HCT116 (cell line): Measurements from ENCODE around the gene ADGRV1. TPM values are rescaled to one million over a fixed set of nuclear protein-coding genes. Genes with fewer than 3 reads are reported as not detected.

Source experiments
- ATAC-seq: fragments of 200-7000 bp; cut with Tn5 transposase; 2 replicates; pipeline ENCODE4 v1.9.1; 2020; ENCODE audit warnings: mild to moderate bottlenecking, moderate library complexity
- BruUV-seq: library from RNA; stranded (reverse); fragments of 400-500 nt; replicated peaks from 2 replicates; lab custom pipeline; 2021; lab: Mats Ljungman, UMichigan
- CTCF ChIA-PET: fragments of 300-600 bp; sonication (Branson Sonifier 250); formaldehyde crosslinking; loops from one replicate; lab custom pipeline; 2021; ENCODE audit warnings: antibody characterized with exemption; lab: Charles Lee
- POLR2A ChIA-PET: fragments of 300-600, 350-600 bp; sonication (Branson Sonifier 250); formaldehyde crosslinking; loops from one replicate; lab custom pipeline; 2021; ENCODE audit warnings: antibody characterized with exemption; lab: Charles Lee
- RAD21 ChIA-PET, 2 experiments: fragments of 300-600 bp; sonication (Branson Sonifier 250); formaldehyde crosslinking; loops; one replicate each; lab custom pipeline; 2023; ENCODE audit warnings: low total read pairs in 2 of 2; ENCODE audit not compliant: uncharacterized antibody in 2 of 2, unreplicated experiment in 2 of 2, low non-redundant PET in 1 of 2; lab: Charles Lee
- DNase-seq: peaks from one replicate; pipeline ENCODE4 v3.0.0-alpha.2; 2010; ENCODE audit warnings: low read depth, low spot score
- H2AFZ ChIP-seq: fragments of 200-600 bp; shearing (Covaris generic), sonication (generic); 2 replicates; pipeline ENCODE4 v1.6.1; 2017; ENCODE audit warnings: low read depth, mixed run types, mixed read lengths, antibody characterized with exemption, low read length; ENCODE audit not compliant: poor library complexity, severe bottlenecking
- H3K27ac ChIP-seq: 2 replicates; pipeline ENCODE4 v1.5.1; 2012; ENCODE audit warnings: low read depth, low read length
- H3K27me3 ChIP-seq: fragments of 200-600 bp; sonication (generic); 2 replicates; pipeline ENCODE4 v1.6.1; 2016; ENCODE audit warnings: mixed run types, low read length, mixed read lengths; ENCODE audit not compliant: insufficient read depth
- H3K36me3 ChIP-seq, 2 experiments: fragments of 200-500 bp in 1 of 2; fragments of 200-600 bp in 1 of 2; sonication (Bioruptor generic) in 1 of 2; sonication (generic) in 1 of 2; 2 replicates each; pipeline versions ENCODE4 v1.5.1 to v1.6.1; 2014 to 2016; ENCODE audit warnings: low read length in 2 of 2, inconsistent platforms in 1 of 2, mixed read lengths in 1 of 2, mixed run types in 1 of 2; ENCODE audit not compliant: insufficient read depth in 2 of 2, control insufficient read depth in 1 of 2
- H3K4me1 ChIP-seq, 2 experiments: fragments of 200-600 bp in 1 of 2; sonication (generic) in 1 of 2; 2 replicates each; pipeline versions ENCODE4 v1.5.1 to v1.6.1; 2012 to 2017; ENCODE audit warnings: low read length in 2 of 2, inconsistent platforms in 1 of 2, mild to moderate bottlenecking in 1 of 2, mixed read lengths in 1 of 2, mixed run types in 1 of 2, moderate library complexity in 1 of 2; ENCODE audit not compliant: insufficient read depth in 2 of 2, control insufficient read depth in 1 of 2
- H3K4me2 ChIP-seq: fragments of 200-600 bp; sonication (generic); 2 replicates; pipeline ENCODE4 v1.6.1; 2017; ENCODE audit warnings: mixed run types, low read length, mixed read lengths
- H3K4me3 ChIP-seq, 2 experiments: fragments of 200-600 bp in 1 of 2; sonication (generic) in 1 of 2; replicated peaks in 1 of 2; 2 replicates each; pipeline ENCODE4 v1.5.1; 2011 to 2016; ENCODE audit warnings: low read length in 2 of 2, control low read depth in 1 of 2, low read depth in 1 of 2, mild to moderate bottlenecking in 1 of 2, mixed read lengths in 1 of 2, mixed run types in 1 of 2
- H3K79me2 ChIP-seq: fragments of 200-600 bp; sonication (generic); 2 replicates; pipeline ENCODE4 v1.6.1; 2017; ENCODE audit warnings: mild to moderate bottlenecking, mixed run types, low read length, moderate library complexity, mixed read lengths; ENCODE audit not compliant: insufficient read depth
- H3K9ac ChIP-seq: fragments of 200-600 bp; sonication (generic); 2 replicates; pipeline ENCODE4 v1.6.1; 2016; ENCODE audit warnings: low read length, mixed read lengths
- H3K9me2 ChIP-seq: fragments of 200-600 bp; sonication (generic), shearing (Covaris generic); 2 replicates; pipeline ENCODE4 v1.6.1; 2017; ENCODE audit warnings: mixed run types, mild to moderate bottlenecking, moderate library complexity; ENCODE audit not compliant: insufficient read depth
- H3K9me3 ChIP-seq, 2 experiments: fragments of 200-500 bp in 1 of 2; fragments of 200-600 bp in 1 of 2; sonication (Bioruptor generic) in 1 of 2; sonication (generic) in 1 of 2; 2 replicates each; pipeline ENCODE4 v1.6.1; 2014 to 2017; ENCODE audit warnings: low read length in 2 of 2, mixed read lengths in 2 of 2, inconsistent platforms in 1 of 2, low read depth in 1 of 2, mild to moderate bottlenecking in 1 of 2, mixed run types in 1 of 2, moderate library complexity in 1 of 2; ENCODE audit not compliant: control insufficient read depth in 1 of 2, insufficient read depth in 1 of 2
- H4K20me1 ChIP-seq: fragments of 200-600 bp; sonication (generic), shearing (Covaris generic); 2 replicates; pipeline ENCODE4 v1.6.1; 2017; ENCODE audit warnings: mixed run types, mild to moderate bottlenecking, moderate library complexity; ENCODE audit not compliant: insufficient read depth
- CBX3 ChIP-seq: IDR thresholded peaks from 2 replicates; pipeline ENCODE4 v1.6.1; 2012; ENCODE audit warnings: low read depth
- CTCF ChIP-seq, 3 experiments: fragments of 200-600 bp in 1 of 3; sonication (generic) in 1 of 3; IDR thresholded peaks in 2 of 3; conservative IDR thresholded peaks in 1 of 3; 2 replicates each; pipeline ENCODE4 v1.5.1; 2012 to 2017; ENCODE audit warnings: low read depth in 2 of 3, low read length in 2 of 3, antibody characterized with exemption in 1 of 3, borderline replicate concordance in 1 of 3, control low read depth in 1 of 3, mild to moderate bottlenecking in 1 of 3, mixed read lengths in 1 of 3, mixed run types in 1 of 3, moderate library complexity in 1 of 3; ENCODE audit not compliant: insufficient read depth in 1 of 3
- ELF1 ChIP-seq: IDR thresholded peaks from 2 replicates; pipeline ENCODE4 v1.6.1; 2012; ENCODE audit warnings: low read depth, borderline replicate concordance
- EZH2 ChIP-seq: fragments of 200-600 bp; sonication (generic); IDR thresholded peaks from 2 replicates; pipeline ENCODE4 v1.6.1; 2017; ENCODE audit warnings: antibody characterized with exemption, mixed run types
- EZH2phosphoT487 ChIP-seq: fragments of 200-600 bp; IDR thresholded peaks from 2 replicates; pipeline ENCODE4 v1.6.1; 2018; ENCODE audit warnings: antibody characterized with exemption, borderline replicate concordance
- FOSL1 ChIP-seq: IDR thresholded peaks from 2 replicates; pipeline ENCODE4 v1.6.1; 2012; ENCODE audit warnings: low read depth
- JUND ChIP-seq: IDR thresholded peaks from 2 replicates; pipeline ENCODE4 v1.6.1; 2012
- MAX ChIP-seq: IDR thresholded peaks from 2 replicates; pipeline ENCODE4 v1.6.1; 2012
- POLR2A ChIP-seq: IDR thresholded peaks from 2 replicates; pipeline ENCODE4 v1.7.0; 2011; ENCODE audit warnings: borderline replicate concordance; ENCODE audit not compliant: insufficient read depth, insufficient read length; ENCODE audit errors: extremely low read depth
- POLR2AphosphoS5 ChIP-seq: IDR thresholded peaks from 2 replicates; pipeline ENCODE4 v1.6.1; 2011; ENCODE audit warnings: mild to moderate bottlenecking, low read depth, low read length, moderate library complexity
- RAD21 ChIP-seq: IDR thresholded peaks from 2 replicates; pipeline ENCODE4 v1.6.1; 2012; ENCODE audit warnings: low read depth, mild to moderate bottlenecking
- SIN3A ChIP-seq: IDR thresholded peaks from 2 replicates; pipeline ENCODE4 v1.6.1; 2012; ENCODE audit warnings: low read depth
- SP1 ChIP-seq: IDR thresholded peaks from 2 replicates; pipeline ENCODE4 v1.6.1; 2012; ENCODE audit warnings: low read depth
- SRF ChIP-seq: IDR thresholded peaks from 2 replicates; pipeline ENCODE4 v1.6.1; 2012; ENCODE audit warnings: low read depth
- TCF7L2 ChIP-seq: IDR thresholded peaks from 2 replicates; pipeline ENCODE4 v1.7.0; 2011; ENCODE audit warnings: borderline replicate concordance, inconsistent platforms; ENCODE audit not compliant: insufficient read depth, insufficient read length; ENCODE audit errors: extremely low read depth
- ZFX ChIP-seq: fragments of 450-650 bp; IDR thresholded peaks from 2 replicates; pipeline ENCODE4 v1.6.1; 2017
- intact Hi-C: fragments of 100-400 bp; cut with micrococcal nuclease; formaldehyde crosslinking; loops from 2 replicates; pipeline ENCODE4 v1.10.0; 2022
- total RNA-seq: library from RNA; stranded (reverse); gene quantifications from one replicate; pipeline ENCODE4 v1.2.1, GENCODE V29; 2021; ENCODE audit not compliant: unreplicated experiment
- TF ChIP-seq, protein P1 (sequence below): IDR thresholded peaks from 2 replicates; pipeline ENCODE4 v1.6.1; 2012; ENCODE audit warnings: low read depth
- TF ChIP-seq, protein P2 (sequence below): IDR thresholded peaks from 2 replicates; pipeline ENCODE4 v1.6.1; 2012
- TF ChIP-seq, protein P3 (sequence below): IDR thresholded peaks from 2 replicates; pipeline ENCODE4 v1.6.1; 2011; ENCODE audit warnings: mild to moderate bottlenecking, low read length, moderate library complexity; ENCODE audit not compliant: insufficient replicate concordance; ENCODE audit errors: extremely low read depth

ADGRV1 gene
- total RNA-seq, 1 experiment from 2014 or later = 6.0 TPM

DNA sequence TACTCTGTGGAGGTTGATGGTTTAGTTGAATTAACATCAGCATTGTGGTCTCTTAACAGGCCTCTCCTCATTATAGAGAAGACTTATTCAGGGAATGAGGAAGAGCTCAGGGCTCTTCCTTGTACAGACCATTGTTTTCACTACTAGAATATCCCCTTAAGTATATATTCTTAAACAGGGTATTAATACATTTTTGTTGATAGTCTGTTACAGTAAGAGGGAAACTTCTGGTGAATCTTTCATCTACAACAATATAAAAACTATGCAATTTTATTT is 330.7 kb downstream of the ADGRV1 start:
- no peak overlapping the region for H3K4me3 ChIP-seq
- no peaks in the 10 kb centered on the region for H3K27me3 ChIP-seq
- POLR2A ChIA-PET = no interaction called here
- H3K9ac ChIP-seq = no peak overlapping the region
- H3K27ac ChIP-seq = no peak overlapping the region
- H3K4me1 ChIP-seq = no peaks in the 10 kb centered on the region
- no peak overlapping the region for H3K4me2 ChIP-seq
- H3K79me2 ChIP-seq = no peaks in the 10 kb centered on the region
- RAD21 ChIA-PET = no interaction called here
- H3K9me2 ChIP-seq = 0 out of 2 replicates have a peak, but pooled peaks cover 7% of the 10 kb centered on the region
- no peaks in the 10 kb centered on the region for H3K36me3 ChIP-seq
- H4K20me1 ChIP-seq = no peaks in the 10 kb centered on the region
- no peak for ATAC-seq
- no peak for DNase-seq
- H3K9me3 ChIP-seq = no peaks in the 10 kb centered on the region
- no TSS peak for BruUV-seq
- no peak for TF ChIP-seq CTCF (IDR thresholded peaks at IDR 0.05 in 2 of 3, conservative IDR thresholded peaks at IDR 0.05 in 1 of 3; ENCODE audit: borderline replicate concordance in 1 of 3, insufficient read depth in 1 of 3, low read depth in 2 of 3, low read length in 2 of 3)
- TF ChIP-seq EZH2 = no peak
- no peak for TF ChIP-seq RAD21
- no peak for TF ChIP-seq JUND
- no peak for TF ChIP-seq ZFX
- TF ChIP-seq, protein P1, sequence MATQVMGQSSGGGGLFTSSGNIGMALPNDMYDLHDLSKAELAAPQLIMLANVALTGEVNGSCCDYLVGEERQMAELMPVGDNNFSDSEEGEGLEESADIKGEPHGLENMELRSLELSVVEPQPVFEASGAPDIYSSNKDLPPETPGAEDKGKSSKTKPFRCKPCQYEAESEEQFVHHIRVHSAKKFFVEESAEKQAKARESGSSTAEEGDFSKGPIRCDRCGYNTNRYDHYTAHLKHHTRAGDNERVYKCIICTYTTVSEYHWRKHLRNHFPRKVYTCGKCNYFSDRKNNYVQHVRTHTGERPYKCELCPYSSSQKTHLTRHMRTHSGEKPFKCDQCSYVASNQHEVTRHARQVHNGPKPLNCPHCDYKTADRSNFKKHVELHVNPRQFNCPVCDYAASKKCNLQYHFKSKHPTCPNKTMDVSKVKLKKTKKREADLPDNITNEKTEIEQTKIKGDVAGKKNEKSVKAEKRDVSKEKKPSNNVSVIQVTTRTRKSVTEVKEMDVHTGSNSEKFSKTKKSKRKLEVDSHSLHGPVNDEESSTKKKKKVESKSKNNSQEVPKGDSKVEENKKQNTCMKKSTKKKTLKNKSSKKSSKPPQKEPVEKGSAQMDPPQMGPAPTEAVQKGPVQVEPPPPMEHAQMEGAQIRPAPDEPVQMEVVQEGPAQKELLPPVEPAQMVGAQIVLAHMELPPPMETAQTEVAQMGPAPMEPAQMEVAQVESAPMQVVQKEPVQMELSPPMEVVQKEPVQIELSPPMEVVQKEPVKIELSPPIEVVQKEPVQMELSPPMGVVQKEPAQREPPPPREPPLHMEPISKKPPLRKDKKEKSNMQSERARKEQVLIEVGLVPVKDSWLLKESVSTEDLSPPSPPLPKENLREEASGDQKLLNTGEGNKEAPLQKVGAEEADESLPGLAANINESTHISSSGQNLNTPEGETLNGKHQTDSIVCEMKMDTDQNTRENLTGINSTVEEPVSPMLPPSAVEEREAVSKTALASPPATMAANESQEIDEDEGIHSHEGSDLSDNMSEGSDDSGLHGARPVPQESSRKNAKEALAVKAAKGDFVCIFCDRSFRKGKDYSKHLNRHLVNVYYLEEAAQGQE = no peak
- no peak for TF ChIP-seq POLR2A
- no peak for TF ChIP-seq TCF7L2
- TF ChIP-seq, protein P2, sequence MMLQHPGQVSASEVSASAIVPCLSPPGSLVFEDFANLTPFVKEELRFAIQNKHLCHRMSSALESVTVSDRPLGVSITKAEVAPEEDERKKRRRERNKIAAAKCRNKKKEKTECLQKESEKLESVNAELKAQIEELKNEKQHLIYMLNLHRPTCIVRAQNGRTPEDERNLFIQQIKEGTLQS = no peak
- TF ChIP-seq ELF1 = no peak
- TF ChIP-seq SRF = no peak
- no peak for TF ChIP-seq POLR2AphosphoS5
- TF ChIP-seq, protein P3, sequence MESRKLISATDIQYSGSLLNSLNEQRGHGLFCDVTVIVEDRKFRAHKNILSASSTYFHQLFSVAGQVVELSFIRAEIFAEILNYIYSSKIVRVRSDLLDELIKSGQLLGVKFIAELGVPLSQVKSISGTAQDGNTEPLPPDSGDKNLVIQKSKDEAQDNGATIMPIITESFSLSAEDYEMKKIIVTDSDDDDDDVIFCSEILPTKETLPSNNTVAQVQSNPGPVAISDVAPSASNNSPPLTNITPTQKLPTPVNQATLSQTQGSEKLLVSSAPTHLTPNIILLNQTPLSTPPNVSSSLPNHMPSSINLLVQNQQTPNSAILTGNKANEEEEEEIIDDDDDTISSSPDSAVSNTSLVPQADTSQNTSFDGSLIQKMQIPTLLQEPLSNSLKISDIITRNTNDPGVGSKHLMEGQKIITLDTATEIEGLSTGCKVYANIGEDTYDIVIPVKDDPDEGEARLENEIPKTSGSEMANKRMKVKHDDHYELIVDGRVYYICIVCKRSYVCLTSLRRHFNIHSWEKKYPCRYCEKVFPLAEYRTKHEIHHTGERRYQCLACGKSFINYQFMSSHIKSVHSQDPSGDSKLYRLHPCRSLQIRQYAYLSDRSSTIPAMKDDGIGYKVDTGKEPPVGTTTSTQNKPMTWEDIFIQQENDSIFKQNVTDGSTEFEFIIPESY = no peak
- TF ChIP-seq EZH2phosphoT487 = no peak
- no peak for TF ChIP-seq FOSL1
- no peak for TF ChIP-seq MAX
- no peak for TF ChIP-seq SIN3A
- TF ChIP-seq CBX3 = no peak
- TF ChIP-seq SP1 = no peak
- intact Hi-C loops = no loop called here
- no peak overlapping the region for H2AFZ ChIP-seq
- CTCF ChIA-PET = interaction anchor here (0.7 kb wide), 1 partner anchor 43 kb away, joined by 3 read pairs; no protein-coding TSS in a partner anchor
